ENCODE measurements around the gene AIMP2.

GRCh38 chr7:6022707-6023106 lies 13.6 kb downstream of the AIMP2 start:
- TF ChIP-seq POLR2A (IDR thresholded peaks at IDR 0.05) (no peak), CTCF (IDR thresholded peaks at IDR 0.05) (no peak)

Data from thyroid gland (tissue), 4 donors.